Liver (tissue), 9 donors: ENCODE measurements around the gene TLNRD1. TPM values are rescaled to one million over a fixed set of nuclear protein-coding genes. Genes with fewer than 3 reads are reported as not detected.

Source experiments
- DNase-seq: peaks from one replicate; pipeline ENCODE4 v3.0.0-alpha.2; 2017; ENCODE audit warnings: low spot score
- H3K27ac ChIP-seq, 2 donors: one replicate each; pipeline ENCODE4 v1.7.0; 2013; ENCODE audit warnings: inconsistent platforms in 2 of 2, low read length in 2 of 2, control low read depth in 1 of 2, low read depth in 1 of 2, mild to moderate bottlenecking in 1 of 2
- H3K27me3 ChIP-seq, 4 donors: one replicate each; pipeline versions ENCODE4 v1.6.1 to v1.7.0; 2013; ENCODE audit warnings: low read length in 3 of 4, inconsistent platforms in 1 of 4, mild to moderate bottlenecking in 1 of 4, moderate library complexity in 1 of 4; ENCODE audit not compliant: control insufficient read depth in 4 of 4, insufficient read depth in 4 of 4
- H3K36me3 ChIP-seq, 4 donors: one replicate each; pipeline versions ENCODE4 v1.6.1 to v1.7.0; 2013; ENCODE audit warnings: low read length in 3 of 4, mild to moderate bottlenecking in 3 of 4, low read depth in 1 of 4, moderate library complexity in 1 of 4; ENCODE audit not compliant: control insufficient read depth in 4 of 4, insufficient read depth in 3 of 4
- H3K4me1 ChIP-seq, 4 donors: one replicate each; pipeline versions ENCODE4 v1.6.1 to v1.7.0; 2013; ENCODE audit warnings: low read length in 3 of 4, mild to moderate bottlenecking in 3 of 4, moderate library complexity in 1 of 4; ENCODE audit not compliant: control insufficient read depth in 4 of 4, insufficient read depth in 4 of 4
- H3K4me3 ChIP-seq, 3 donors: one replicate each; pipeline versions ENCODE4 v1.6.1 to v1.7.0; 2013; ENCODE audit warnings: low read length in 3 of 3, control low read depth in 1 of 3, low read depth in 1 of 3, mild to moderate bottlenecking in 1 of 3
- H3K9ac ChIP-seq, 2 donors: one replicate each; pipeline ENCODE4 v1.7.0; 2013; ENCODE audit warnings: low read length in 2 of 2, mild to moderate bottlenecking in 2 of 2, moderate library complexity in 2 of 2, control low read depth in 1 of 2, low read depth in 1 of 2
- H3K9me3 ChIP-seq, 4 donors: one replicate each; pipeline versions ENCODE4 v1.6.1 to v1.7.0; 2013; ENCODE audit warnings: low read length in 3 of 4; ENCODE audit not compliant: control insufficient read depth in 4 of 4
- ATF3 ChIP-seq: IDR thresholded peaks from 2 replicates; pipeline ENCODE4 v1.6.1; 2016; ENCODE audit warnings: antibody characterized with exemption
- CTCF ChIP-seq: fragments of 150-350 bp; IDR thresholded peaks from 2 replicates; pipeline ENCODE4 v1.5.1; 2017; ENCODE audit warnings: improper control_type of control experiment, low read depth, low read length; ENCODE audit not compliant: missing input control
- EGR1 ChIP-seq, 2 donors: IDR thresholded peaks; 2 replicates each; pipeline ENCODE4 v1.6.1; 2016 to 2018; ENCODE audit warnings: antibody characterized with exemption in 2 of 2, low read depth in 2 of 2
- FOXA2 ChIP-seq: IDR thresholded peaks from 2 replicates; pipeline ENCODE4 v1.6.1; 2016; ENCODE audit warnings: antibody characterized with exemption
- GABPA ChIP-seq, 2 donors: IDR thresholded peaks in 1 of 2; conservative IDR thresholded peaks in 1 of 2; 2 replicates each; pipeline ENCODE4 v1.6.1; 2016; ENCODE audit warnings: antibody characterized with exemption in 2 of 2, mild to moderate bottlenecking in 1 of 2, moderate library complexity in 1 of 2
- HNF4A ChIP-seq, 2 donors: conservative IDR thresholded peaks; 2 replicates each; pipeline ENCODE4 v1.6.1; 2016; ENCODE audit warnings: antibody characterized with exemption in 2 of 2, mild to moderate bottlenecking in 2 of 2
- HNF4G ChIP-seq: IDR thresholded peaks from 2 replicates; pipeline ENCODE4 v1.6.1; 2016; ENCODE audit warnings: antibody characterized with exemption
- JUND ChIP-seq, 2 donors: IDR thresholded peaks; 2 replicates each; pipeline ENCODE4 v1.6.1; 2016; ENCODE audit warnings: antibody characterized with exemption in 2 of 2
- MAX ChIP-seq: IDR thresholded peaks from 2 replicates; pipeline ENCODE4 v1.6.1; 2016; ENCODE audit warnings: antibody characterized with exemption
- NR2F2 ChIP-seq: IDR thresholded peaks from 2 replicates; pipeline ENCODE4 v1.6.1; 2016; ENCODE audit warnings: antibody characterized with exemption
- RAD21 ChIP-seq, 2 donors: IDR thresholded peaks; 2 replicates each; pipeline ENCODE4 v1.6.1; 2016; ENCODE audit warnings: antibody characterized with exemption in 2 of 2, mild to moderate bottlenecking in 2 of 2
- REST ChIP-seq: IDR thresholded peaks from 2 replicates; pipeline ENCODE4 v1.6.1; 2016; ENCODE audit warnings: antibody characterized with exemption, mild to moderate bottlenecking
- RXRA ChIP-seq, 2 donors: IDR thresholded peaks; 2 replicates each; pipeline ENCODE4 v1.6.1; 2017 to 2018; ENCODE audit warnings: antibody characterized with exemption in 2 of 2, mild to moderate bottlenecking in 1 of 2
- SP1 ChIP-seq: IDR thresholded peaks from 2 replicates; pipeline ENCODE4 v1.6.1; 2018; ENCODE audit warnings: antibody characterized with exemption, mild to moderate bottlenecking
- TAF1 ChIP-seq: conservative IDR thresholded peaks from 2 replicates; pipeline ENCODE4 v1.6.1; 2016; ENCODE audit warnings: antibody characterized with exemption, mild to moderate bottlenecking
- ZBTB33 ChIP-seq: IDR thresholded peaks from 2 replicates; pipeline ENCODE4 v1.6.1; 2016; ENCODE audit warnings: antibody characterized with exemption
- WGBS: extraction: QIAGEN DNeasy Blood & Tissue Kit; methylation state at CpG from one replicate; pipeline ENCODE4 v1.1.7; 2013; 5-methylcytosine and 5-hydroxymethylcytosine counted together
- polyA plus RNA-seq, 2 donors: library from polyadenylated mRNA; stranded (reverse) in 1 of 2; unstranded in 1 of 2; fragments of 200-250 nt in 1 of 2; fragments of >200 nt in 1 of 2; fragmentation: Nextera tagmentation in 1 of 2; extraction: Ambion mirVana in 1 of 2; gene quantifications; one replicate each; pipeline versions ENCODE4 v1.2.1 to v1.2.3, GENCODE V29; 2013 to 2015
- total RNA-seq, 2 donors: library from RNA; depleted of rRNA; stranded (reverse); fragments of >200 nt; gene quantifications; one replicate each; pipeline ENCODE4 v1.2.3, GENCODE V29; 2014
- donor health status: healthy.
- donor health status: healthy.
- donor health status: healthy.
- donor health status: healthy.
- donor health status: healthy.

The TLNRD1 gene
- total and polyA plus RNA-seq, 4 donors, result 1.1 to 5.8 (median 3.2) TPM

GRCh38 chr15:80971143-80971542 lies 29.6 kb upstream of the TLNRD1 start (continued):
- no peak for TF ChIP-seq CTCF
- no peak for TF ChIP-seq MAX
- TF ChIP-seq TAF1, result no peak
- TF ChIP-seq ATF3, result no peak
- no peak for TF ChIP-seq ZBTB33
- TF ChIP-seq RXRA (IDR thresholded peaks at IDR 0.05), result no peak

GRCh38 chr15:80972276-80972675 lies 28.4 kb upstream of the TLNRD1 start:
- no peak for TF ChIP-seq EGR1 (IDR thresholded peaks at IDR 0.05; ENCODE audit: low read depth in 2 of 2)
- TF ChIP-seq TAF1, result no peak
- TF ChIP-seq SP1, result no peak
- no peak for TF ChIP-seq NR2F2
- no peak for TF ChIP-seq REST
- no peak for TF ChIP-seq HNF4G
- TF ChIP-seq FOXA2, result no peak
- TF ChIP-seq HNF4A (conservative IDR thresholded peaks at IDR 0.05), result no peak
- no peak for TF ChIP-seq MAX
- no peaks in the 10 kb centered on the region for H3K27me3 ChIP-seq
- H3K9ac ChIP-seq, result no peak overlapping the region
- no peak overlapping the region for H3K27ac ChIP-seq
- no peak for DNase-seq
- H3K4me1 ChIP-seq, result no peaks in the 10 kb centered on the region
- 88% methylated on average over 3 of the region's 3 CpGs for WGBS
- peaks cover 4 to 24% (median 13%) of the 10 kb centered on the region in 4 donors for H3K36me3 ChIP-seq
- no peak overlapping the region for H3K4me3 ChIP-seq
- no peaks in the 10 kb centered on the region for H3K9me3 ChIP-seq

GRCh38 chr15:80974914-80975313 lies 25.8 kb upstream of the TLNRD1 start:
- H3K27ac ChIP-seq, result no peak overlapping the region
- H3K4me3 ChIP-seq, result no peak overlapping the region
- no peak overlapping the region for H3K9ac ChIP-seq
- TF ChIP-seq JUND (IDR thresholded peaks at IDR 0.05), result no peak
- no peak for TF ChIP-seq RAD21 (IDR thresholded peaks at IDR 0.05)
- TF ChIP-seq HNF4G, result no peak
- TF ChIP-seq HNF4A (conservative IDR thresholded peaks at IDR 0.05), result no peak
- TF ChIP-seq CTCF, result no peak
- no peak for TF ChIP-seq GABPA (IDR thresholded peaks at IDR 0.05 in 1 of 2, conservative IDR thresholded peaks at IDR 0.05 in 1 of 2)
- TF ChIP-seq FOXA2, result no peak
- H3K4me1 ChIP-seq, result no peaks in the 10 kb centered on the region
- no peaks in the 10 kb centered on the region for H3K27me3 ChIP-seq
- WGBS, result 99% methylated on average over 4 of the region's 4 CpGs
- peaks cover 0 to 20% (median 16%) of the 10 kb centered on the region in 4 donors for H3K36me3 ChIP-seq
- no peaks in the 10 kb centered on the region for H3K9me3 ChIP-seq
- no peak for DNase-seq
